ENCODE results near the gene PTPRG.
"Not testable (repeated sequence)": the region's sequence is repeated elsewhere in the genome, so short reads cannot be mapped to it uniquely, and the experiment has no call there.

The PTPRG gene

GRCh38 chr3:61688307-61688984 is 127.1 kb downstream of the PTPRG start:
- Histone ChIP-seq H3K36me3 (replicated peaks; ENCODE audit: low read depth, low read length) (no peaks in the 10 kb centered on the region), H3K9ac (ENCODE audit: low read length) (no peak overlapping the region), H4K20me1 (ENCODE audit: insufficient read depth, low read length) (0 out of 2 replicates have a peak, but pooled peaks cover 8% of the 10 kb centered on the region), H3K4me1 (ENCODE audit: low read length) (peaks cover 6% of the 10 kb centered on the region), H2AFZ (ENCODE audit: low read depth, low read length) (no peak overlapping the region), H3K9me3 (ENCODE audit: insufficient read depth, low read length) (no peaks in the 10 kb centered on the region), H3K79me2 (ENCODE audit: low read length) (0 out of 2 replicates have a peak, but pooled peaks cover 6% of the 10 kb centered on the region), H3K4me2 (ENCODE audit: low read length) (no peak overlapping the region), H3K27me3 (ENCODE audit: low read depth, low read length) (no peaks in the 10 kb centered on the region), H3K27ac (ENCODE audit: low read length) (no peak overlapping the region), H3K4me3 (ENCODE audit: low read length) (no peak overlapping the region)
- TF ChIP-seq, protein P1, sequence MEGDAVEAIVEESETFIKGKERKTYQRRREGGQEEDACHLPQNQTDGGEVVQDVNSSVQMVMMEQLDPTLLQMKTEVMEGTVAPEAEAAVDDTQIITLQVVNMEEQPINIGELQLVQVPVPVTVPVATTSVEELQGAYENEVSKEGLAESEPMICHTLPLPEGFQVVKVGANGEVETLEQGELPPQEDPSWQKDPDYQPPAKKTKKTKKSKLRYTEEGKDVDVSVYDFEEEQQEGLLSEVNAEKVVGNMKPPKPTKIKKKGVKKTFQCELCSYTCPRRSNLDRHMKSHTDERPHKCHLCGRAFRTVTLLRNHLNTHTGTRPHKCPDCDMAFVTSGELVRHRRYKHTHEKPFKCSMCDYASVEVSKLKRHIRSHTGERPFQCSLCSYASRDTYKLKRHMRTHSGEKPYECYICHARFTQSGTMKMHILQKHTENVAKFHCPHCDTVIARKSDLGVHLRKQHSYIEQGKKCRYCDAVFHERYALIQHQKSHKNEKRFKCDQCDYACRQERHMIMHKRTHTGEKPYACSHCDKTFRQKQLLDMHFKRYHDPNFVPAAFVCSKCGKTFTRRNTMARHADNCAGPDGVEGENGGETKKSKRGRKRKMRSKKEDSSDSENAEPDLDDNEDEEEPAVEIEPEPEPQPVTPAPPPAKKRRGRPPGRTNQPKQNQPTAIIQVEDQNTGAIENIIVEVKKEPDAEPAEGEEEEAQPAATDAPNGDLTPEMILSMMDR (IDR thresholded peaks at IDR 0.05; ENCODE audit: low read depth, low read length) = no peak
- TF ChIP-seq EZH2phosphoT487 (IDR thresholded peaks at IDR 0.05; ENCODE audit: low read depth) = no peak

- H3K4me1 ChIP-seq (ENCODE audit: low read length) = peaks cover 6% of the 10 kb centered on the region
- no peaks in the 10 kb centered on the region for H3K9me3 ChIP-seq (ENCODE audit: insufficient read depth, low read length)
- no peak overlapping the region for H3K27ac ChIP-seq (ENCODE audit: low read length)
- no peak overlapping the region for H2AFZ ChIP-seq (ENCODE audit: low read depth, low read length)
- no peaks in the 10 kb centered on the region for H3K27me3 ChIP-seq (ENCODE audit: low read depth, low read length)
- no peak overlapping the region for H3K4me2 ChIP-seq (ENCODE audit: low read length)
- H3K36me3 ChIP-seq (replicated peaks; ENCODE audit: low read depth, low read length) = no peaks in the 10 kb centered on the region
- TF ChIP-seq, protein P1 (IDR thresholded peaks at IDR 0.05; ENCODE audit: low read depth, low read length) = no peak
- TF ChIP-seq EZH2phosphoT487 (IDR thresholded peaks at IDR 0.05; ENCODE audit: low read depth) = no peak
- H3K79me2 ChIP-seq (ENCODE audit: low read length) = 0 out of 2 replicates have a peak, but pooled peaks cover 5% of the 10 kb centered on the region
- H4K20me1 ChIP-seq (ENCODE audit: insufficient read depth, low read length) = 0 out of 2 replicates have a peak, but pooled peaks cover 8% of the 10 kb centered on the region
- H3K4me3 ChIP-seq (ENCODE audit: low read length) = no peak overlapping the region
- H3K9ac ChIP-seq (ENCODE audit: low read length) = no peak overlapping the region
Measured at GRCh38 chr3:61690016-61690415, 128.6 kb downstream of the PTPRG start.

GRCh38 chr3:61691466-61691865 is 130.1 kb downstream of the PTPRG start:
- H3K9me3 ChIP-seq (ENCODE audit: insufficient read depth, low read length) = no peaks in the 10 kb centered on the region
- no peaks in the 10 kb centered on the region for H3K36me3 ChIP-seq (replicated peaks; ENCODE audit: low read depth, low read length)
- TF ChIP-seq, protein P1 (IDR thresholded peaks at IDR 0.05; ENCODE audit: low read depth, low read length) = no peak
- no peak for TF ChIP-seq EZH2phosphoT487 (IDR thresholded peaks at IDR 0.05; ENCODE audit: low read depth)
- no peaks in the 10 kb centered on the region for H3K27me3 ChIP-seq (ENCODE audit: low read depth, low read length)
- H2AFZ ChIP-seq (ENCODE audit: low read depth, low read length) = no peak overlapping the region
- H3K4me1 ChIP-seq (ENCODE audit: low read length) = peaks cover 6% of the 10 kb centered on the region
- 0 out of 2 replicates have a peak, but pooled peaks cover 5% of the 10 kb centered on the region for H3K79me2 ChIP-seq (ENCODE audit: low read length)
- H3K4me3 ChIP-seq (ENCODE audit: low read length) = no peak overlapping the region
- no peaks in the 10 kb centered on the region for H4K20me1 ChIP-seq (ENCODE audit: insufficient read depth, low read length)
- H3K9ac ChIP-seq (ENCODE audit: low read length) = no peak overlapping the region
- H3K27ac ChIP-seq (ENCODE audit: low read length) = no peak overlapping the region
- no peak overlapping the region for H3K4me2 ChIP-seq (ENCODE audit: low read length)

- no peak for TF ChIP-seq EZH2phosphoT487 (IDR thresholded peaks at IDR 0.05; ENCODE audit: low read depth)
- TF ChIP-seq, protein P1 (IDR thresholded peaks at IDR 0.05; ENCODE audit: low read depth, low read length) = no peak
- Histone ChIP-seq H4K20me1 (ENCODE audit: insufficient read depth, low read length) (0 out of 2 replicates have a peak, but pooled peaks cover 5% of the 10 kb centered on the region), H3K4me2 (ENCODE audit: low read length) (no peak overlapping the region), H3K9me3 (ENCODE audit: insufficient read depth, low read length) (no peaks in the 10 kb centered on the region), H3K36me3 (replicated peaks; ENCODE audit: low read depth, low read length) (no peaks in the 10 kb centered on the region), H3K27ac (ENCODE audit: low read length) (no peak overlapping the region), H3K79me2 (ENCODE audit: low read length) (no peaks in the 10 kb centered on the region), H2AFZ (ENCODE audit: low read depth, low read length) (no peak overlapping the region), H3K4me3 (ENCODE audit: low read length) (no peak overlapping the region), H3K9ac (ENCODE audit: low read length) (no peak overlapping the region), H3K4me1 (ENCODE audit: low read length) (peaks cover 9% of the 10 kb centered on the region), H3K27me3 (ENCODE audit: low read depth, low read length) (no peaks in the 10 kb centered on the region)
Measured at GRCh38 chr3:61697301-61697700, 135.9 kb downstream of the PTPRG start.

DNA sequence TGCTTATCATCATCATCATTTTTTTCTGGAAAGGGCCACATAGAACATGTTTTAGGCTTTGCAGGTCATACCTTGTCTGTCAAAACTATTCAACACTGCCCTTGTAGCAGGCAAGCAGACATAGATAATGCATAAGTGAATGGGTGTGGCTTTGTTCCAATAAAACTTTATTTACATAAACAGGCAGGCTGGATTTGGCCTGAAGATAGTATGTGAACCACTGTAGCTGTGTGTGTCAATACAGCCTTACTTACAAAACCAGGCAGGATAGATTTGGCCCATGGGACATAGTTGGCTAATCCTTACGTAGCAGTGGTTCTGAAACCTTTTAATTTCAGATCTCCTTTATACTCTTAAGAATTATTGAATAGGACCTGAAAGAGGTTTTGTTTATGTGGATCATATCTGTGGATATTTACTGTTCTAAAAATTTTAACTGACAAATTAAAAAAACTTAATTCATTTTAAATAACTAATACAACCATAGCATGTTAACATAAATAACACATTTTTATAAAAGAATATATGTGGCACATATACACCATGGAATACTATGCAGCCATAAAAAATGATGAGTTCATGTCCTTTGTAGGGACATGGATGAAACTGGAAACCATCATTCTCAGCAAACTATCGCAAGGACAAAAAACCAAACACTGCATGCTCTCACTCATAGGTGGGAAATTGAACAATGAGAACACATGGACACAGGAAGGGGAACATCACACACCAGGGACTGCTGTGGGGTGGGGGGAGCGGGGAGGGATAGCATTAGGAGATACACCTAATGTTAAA is 137.1 kb downstream of the PTPRG start:
- not testable (repeated sequence) for H3K27ac ChIP-seq (ENCODE audit: low read length); H2AFZ ChIP-seq (ENCODE audit: low read depth, low read length); H3K4me3 ChIP-seq (ENCODE audit: low read length); H3K79me2 ChIP-seq (ENCODE audit: low read length); H3K4me2 ChIP-seq (ENCODE audit: low read length); H3K9me3 ChIP-seq (ENCODE audit: insufficient read depth, low read length); H3K36me3 ChIP-seq (replicated peaks; ENCODE audit: low read depth, low read length); H3K4me1 ChIP-seq (ENCODE audit: low read length); H3K9ac ChIP-seq (ENCODE audit: low read length); H4K20me1 ChIP-seq (ENCODE audit: insufficient read depth, low read length); H3K27me3 ChIP-seq (ENCODE audit: low read depth, low read length)

Measured in OCI-LY3 (cell line).